IMR-90 (cell line): ENCODE results near the gene UMODL1. TPM values are rescaled to one million over a fixed set of nuclear protein-coding genes. Genes with fewer than 3 reads are reported as not detected.

Source experiments
- ATAC-seq: fragments of 200-7000 bp; cut with Tn5 transposase; 2 replicates; pipeline ENCODE4 v1.9.1; 2020; ENCODE audit warnings: low read depth, mild to moderate bottlenecking, moderate library complexity
- BruUV-seq: library from RNA; stranded (reverse); fragments of 400-500 nt; replicated peaks from 2 replicates; lab custom pipeline; 2021; lab: Mats Ljungman, UMichigan
- CTCF ChIA-PET: fragments of 300-600 bp; formaldehyde crosslinking; extraction: SDS; loops from one replicate; lab custom pipeline; 2021; ENCODE audit warnings: antibody characterized with exemption; lab: Yijun Ruan, JAX
- POLR2A ChIA-PET: fragments of 300-600 bp; sonication (Branson Sonifier 250); formaldehyde crosslinking; loops from one replicate; lab custom pipeline; 2022; ENCODE audit warnings: antibody characterized with exemption; ENCODE audit not compliant: unreplicated experiment; lab: Charles Lee
- DNase-seq: peaks from one replicate; pipeline ENCODE4 v3.0.0; 2013
- H2AFZ ChIP-seq: replicated peaks from 2 replicates; pipeline ENCODE3; 2013; ENCODE audit warnings: low read length, mild to moderate bottlenecking; ENCODE audit not compliant: poor library complexity
- H2AK5ac ChIP-seq: 2 replicates; pipeline ENCODE4 v1.6.1; 2013; ENCODE audit warnings: low read depth, low read length, inconsistent platforms
- H2AK9ac ChIP-seq: replicated peaks from 2 replicates; pipeline ENCODE3; 2013; ENCODE audit warnings: mild to moderate bottlenecking, low read depth, low read length, moderate library complexity; ENCODE audit not compliant: poor library complexity
- H2BK120ac ChIP-seq: 2 replicates; pipeline ENCODE4 v1.6.1; 2013; ENCODE audit warnings: low read depth, low read length, inconsistent platforms
- H2BK15ac ChIP-seq: 3 replicates; pipeline ENCODE4 v1.6.1; 2013; ENCODE audit warnings: low read depth, low read length, inconsistent platforms
- H2BK20ac ChIP-seq: 2 replicates; pipeline ENCODE4 v1.6.1; 2013; ENCODE audit warnings: low read depth, mild to moderate bottlenecking, inconsistent platforms, low read length, moderate library complexity
- H2BK5ac ChIP-seq: 2 replicates; pipeline ENCODE4 v1.6.1; 2013; ENCODE audit warnings: mild to moderate bottlenecking, low read depth, low read length, inconsistent platforms; ENCODE audit not compliant: poor library complexity, severe bottlenecking
- H3K14ac ChIP-seq: replicated peaks from 2 replicates; pipeline ENCODE4 v1.6.1; 2013; ENCODE audit warnings: low read depth, low read length, inconsistent platforms
- H3K18ac ChIP-seq: 2 replicates; pipeline ENCODE4 v1.6.1; 2013; ENCODE audit warnings: low read depth, low read length, control low read depth
- H3K23ac ChIP-seq: 2 replicates; pipeline ENCODE4 v1.6.1; 2013; ENCODE audit warnings: low read depth, low read length, inconsistent platforms
- H3K27ac ChIP-seq: 2 replicates; pipeline ENCODE4 v1.5.1; 2013; ENCODE audit warnings: mild to moderate bottlenecking, control low read depth, low read length; ENCODE audit not compliant: insufficient read depth
- H3K27me3 ChIP-seq: 2 replicates; pipeline ENCODE4 v1.6.1; 2013; ENCODE audit warnings: low read length; ENCODE audit not compliant: control insufficient read depth, insufficient read depth
- H3K36me3 ChIP-seq: 2 replicates; pipeline ENCODE4 v1.6.1; 2013; ENCODE audit warnings: low read length, mixed read lengths; ENCODE audit not compliant: control insufficient read depth, insufficient read depth
- H3K4ac ChIP-seq: 2 replicates; pipeline ENCODE4 v1.6.1; 2013; ENCODE audit warnings: low read depth, low read length, inconsistent platforms
- H3K4me1 ChIP-seq: 2 replicates; pipeline ENCODE4 v1.6.1; 2013; ENCODE audit warnings: low read length, mixed read lengths; ENCODE audit not compliant: control insufficient read depth, insufficient read depth
- H3K4me2 ChIP-seq: 2 replicates; pipeline ENCODE4 v1.6.1; 2013; ENCODE audit warnings: low read depth, mild to moderate bottlenecking, control low read depth, low read length, moderate library complexity
- H3K4me3 ChIP-seq: 2 replicates; pipeline ENCODE4 v1.5.1; 2013; ENCODE audit warnings: low read depth, mild to moderate bottlenecking, control low read depth, low read length, moderate library complexity; ENCODE audit not compliant: insufficient read depth
- H3K56ac ChIP-seq: 2 replicates; pipeline ENCODE4 v1.6.1; 2013; ENCODE audit warnings: low read length, inconsistent platforms; ENCODE audit not compliant: insufficient read depth; ENCODE audit errors: extremely low read depth
- H3K79me1 ChIP-seq, 2 experiments: 2 replicates each; pipeline ENCODE4 v1.6.1; 2013; ENCODE audit warnings: low read length in 2 of 2, inconsistent platforms in 1 of 2, low read depth in 1 of 2
- H3K9ac ChIP-seq: 2 replicates; pipeline ENCODE4 v1.6.1; 2013; ENCODE audit warnings: low read depth, low read length, control low read depth
- H3K9me1 ChIP-seq: 2 replicates; pipeline ENCODE4 v1.6.1; 2013; ENCODE audit warnings: low read length, inconsistent platforms; ENCODE audit not compliant: insufficient read depth
- H3K9me3 ChIP-seq: 2 replicates; pipeline ENCODE4 v1.6.1; 2013; ENCODE audit warnings: low read length; ENCODE audit not compliant: control insufficient read depth, insufficient read depth
- H4K20me1 ChIP-seq: 2 replicates; pipeline ENCODE4 v1.6.1; 2013; ENCODE audit warnings: low read length, inconsistent platforms; ENCODE audit not compliant: insufficient read depth
- H4K5ac ChIP-seq: 2 replicates; pipeline ENCODE4 v1.6.1; 2013; ENCODE audit warnings: mild to moderate bottlenecking, low read depth, low read length, control low read depth
- H4K8ac ChIP-seq, 2 experiments: 2 replicates each; pipeline ENCODE4 v1.6.1; 2013; ENCODE audit warnings: low read depth in 2 of 2, low read length in 2 of 2, control low read depth in 1 of 2, inconsistent platforms in 1 of 2
- H4K91ac ChIP-seq: 2 replicates; pipeline ENCODE4 v1.6.1; 2013; ENCODE audit warnings: low read depth, low read length, inconsistent platforms; ENCODE audit not compliant: insufficient read depth
- BHLHE40 ChIP-seq: fragments of 150-350 bp; IDR thresholded peaks from 2 replicates; pipeline ENCODE4 v1.6.1; 2016; ENCODE audit warnings: mild to moderate bottlenecking, low read depth, low read length
- CEBPB ChIP-seq: IDR thresholded peaks from 2 replicates; pipeline ENCODE4 v1.6.1; 2012; ENCODE audit warnings: low read depth, low read length, improper control_type of control experiment
- CHD1 ChIP-seq: IDR thresholded peaks from 2 replicates; pipeline ENCODE4 v1.6.1; 2012; ENCODE audit warnings: low read depth, low read length, improper control_type of control experiment
- MAFK ChIP-seq: IDR thresholded peaks from 2 replicates; pipeline ENCODE4 v1.6.1; 2012; ENCODE audit warnings: low read depth, low read length, improper control_type of control experiment
- MAZ ChIP-seq: IDR thresholded peaks from 2 replicates; pipeline ENCODE4 v1.6.1; 2012; ENCODE audit warnings: low read depth, mild to moderate bottlenecking, low read length, improper control_type of control experiment, moderate library complexity, borderline replicate concordance
- MXI1 ChIP-seq: IDR thresholded peaks from 2 replicates; pipeline ENCODE4 v1.6.1; 2012; ENCODE audit warnings: low read depth, mild to moderate bottlenecking, low read length, moderate library complexity, borderline replicate concordance
- POLR2A ChIP-seq: IDR thresholded peaks from 2 replicates; pipeline ENCODE4 v1.6.1; 2012; ENCODE audit warnings: mild to moderate bottlenecking, low read depth, low read length
- RCOR1 ChIP-seq: IDR thresholded peaks from 2 replicates; pipeline ENCODE4 v1.6.1; 2012; ENCODE audit warnings: mild to moderate bottlenecking, low read length, improper control_type of control experiment; ENCODE audit not compliant: insufficient replicate concordance
- RFX5 ChIP-seq: IDR thresholded peaks from 2 replicates; pipeline ENCODE4 v1.8.0; 2012; ENCODE audit warnings: low read depth, mild to moderate bottlenecking, low read length, moderate library complexity
- WGBS, 2 experiments: methylation state at CpG; one replicate each; pipeline versions ENCODE4 v1.1.5 to v1.1.7; 2013; ENCODE audit warnings: missing lambda C conversion rate in 2 of 2; ENCODE audit not compliant: insufficient read length in 1 of 2; ENCODE audit errors: extremely low coverage in 2 of 2; 5-methylcytosine and 5-hydroxymethylcytosine counted together
- dilution Hi-C: fragments of 300-500 bp; cut with HindIII; formaldehyde crosslinking; loops from one replicate; pipeline ENCODE4 v1.14.3; 2018; ENCODE audit warnings: low sequenced_read_pairs; ENCODE audit not compliant: unreplicated experiment
- in situ Hi-C: fragments of 300-500 bp; cut with MboI; formaldehyde crosslinking; loops from 3 replicates; pipeline ENCODE4 v1.14.3; 2019; ENCODE audit warnings: low sequenced_read_pairs, inconsistent platforms, mixed read lengths
- intact Hi-C: fragments of 100-400 bp; cut with micrococcal nuclease; formaldehyde crosslinking; loops from 2 replicates; pipeline ENCODE4 v1.10.0; 2022
- polyA plus RNA-seq, 3 experiments: library from polyadenylated mRNA; depleted of rRNA; stranded (reverse); fragments of >200 nt; gene quantifications; 2 replicates each; pipeline ENCODE4 v1.2.3, GENCODE V29; 2012; ENCODE audit warnings: low replicate concordance in 1 of 3
- total RNA-seq: library from RNA; depleted of rRNA; stranded (reverse); fragments of >200 nt; gene quantifications from 2 replicates; pipeline ENCODE4 v1.2.3, GENCODE V29; 2012
- TF ChIP-seq, protein P1 (sequence below): conservative IDR thresholded peaks from 2 replicates; pipeline ENCODE4 v1.5.1; 2012; ENCODE audit warnings: mild to moderate bottlenecking, low read depth, low read length, improper control_type of control experiment
- TF ChIP-seq, protein P2 (sequence below): fragments of 150-350 bp; IDR thresholded peaks from 2 replicates; pipeline ENCODE4 v1.6.1; 2017; ENCODE audit warnings: mild to moderate bottlenecking, antibody characterized with exemption, low read length, low read depth

Gene UMODL1
- total and polyA plus RNA-seq, 2 of the 4 experiments (the other 2 are of a cell fraction): 0.02 TPM; not detected in 1

DNA sequence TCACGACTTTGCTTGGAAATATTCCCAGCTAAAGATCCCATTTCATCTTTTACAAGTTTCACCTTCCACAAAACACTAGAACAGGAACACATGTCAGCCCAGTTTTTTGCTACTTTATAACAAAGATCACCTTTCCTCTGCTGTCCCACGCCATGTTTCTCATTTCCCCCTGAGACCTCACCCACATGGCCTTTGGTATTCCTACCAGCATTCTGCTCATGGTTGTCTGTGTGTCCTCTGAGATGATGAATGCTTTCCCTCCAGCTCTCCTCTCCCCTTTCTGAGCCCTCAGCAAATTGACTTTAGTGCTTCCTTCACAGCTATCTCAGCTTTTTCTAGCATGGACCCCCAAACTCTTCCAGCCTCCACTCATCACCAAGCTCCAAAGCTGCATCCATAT is 115.5 kb downstream of the UMODL1 start (continued):
- TF ChIP-seq, protein P1, sequence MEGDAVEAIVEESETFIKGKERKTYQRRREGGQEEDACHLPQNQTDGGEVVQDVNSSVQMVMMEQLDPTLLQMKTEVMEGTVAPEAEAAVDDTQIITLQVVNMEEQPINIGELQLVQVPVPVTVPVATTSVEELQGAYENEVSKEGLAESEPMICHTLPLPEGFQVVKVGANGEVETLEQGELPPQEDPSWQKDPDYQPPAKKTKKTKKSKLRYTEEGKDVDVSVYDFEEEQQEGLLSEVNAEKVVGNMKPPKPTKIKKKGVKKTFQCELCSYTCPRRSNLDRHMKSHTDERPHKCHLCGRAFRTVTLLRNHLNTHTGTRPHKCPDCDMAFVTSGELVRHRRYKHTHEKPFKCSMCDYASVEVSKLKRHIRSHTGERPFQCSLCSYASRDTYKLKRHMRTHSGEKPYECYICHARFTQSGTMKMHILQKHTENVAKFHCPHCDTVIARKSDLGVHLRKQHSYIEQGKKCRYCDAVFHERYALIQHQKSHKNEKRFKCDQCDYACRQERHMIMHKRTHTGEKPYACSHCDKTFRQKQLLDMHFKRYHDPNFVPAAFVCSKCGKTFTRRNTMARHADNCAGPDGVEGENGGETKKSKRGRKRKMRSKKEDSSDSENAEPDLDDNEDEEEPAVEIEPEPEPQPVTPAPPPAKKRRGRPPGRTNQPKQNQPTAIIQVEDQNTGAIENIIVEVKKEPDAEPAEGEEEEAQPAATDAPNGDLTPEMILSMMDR: no peak
- TF ChIP-seq CHD1: no peak
- no peak for TF ChIP-seq CEBPB

DNA sequence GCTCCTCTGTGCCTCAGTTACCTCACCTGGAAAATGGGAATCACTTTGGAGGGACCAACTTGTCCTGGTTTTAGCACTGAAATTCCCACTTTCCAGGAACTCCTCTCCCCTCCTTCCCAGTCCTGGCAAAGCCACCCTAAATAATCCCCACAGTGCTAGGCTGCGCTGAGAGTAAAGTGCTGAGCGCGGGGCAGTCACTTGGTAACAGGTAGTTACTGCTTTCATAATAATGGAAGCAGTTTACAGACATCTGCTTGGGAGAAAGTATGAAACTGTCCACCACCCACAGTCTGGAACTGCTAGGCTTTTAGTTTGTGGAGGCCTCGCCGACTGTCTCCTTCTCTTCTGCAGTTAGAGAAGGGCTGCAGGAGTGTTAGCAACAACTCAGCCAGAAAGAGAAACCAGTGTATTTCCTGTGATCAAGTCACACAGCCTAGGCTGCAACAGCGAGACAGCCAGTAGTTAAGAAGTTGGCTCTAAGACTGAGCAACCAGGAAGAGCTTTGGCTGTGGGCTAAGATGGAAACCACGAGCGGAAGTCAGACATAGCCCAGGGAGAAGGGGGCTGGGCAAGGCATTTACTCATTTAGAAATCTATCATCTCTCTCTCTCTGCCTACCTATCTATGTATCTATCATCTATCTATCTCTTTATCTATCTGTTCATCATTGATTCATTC is 117.0 kb downstream of the UMODL1 start:
- no peaks in the 10 kb centered on the region for H3K9me3 ChIP-seq
- ATAC-seq (no peak; the same call in 1 of the 2 replicates), DNase-seq (no peak)
- intact Hi-C loops: no loop called here
- H4K8ac ChIP-seq: no peak overlapping the region
- no peak overlapping the region for H3K27ac ChIP-seq
- no peaks in the 10 kb centered on the region for H3K79me1 ChIP-seq
- H3K14ac ChIP-seq: no peak overlapping the region
- TF ChIP-seq, protein P2, sequence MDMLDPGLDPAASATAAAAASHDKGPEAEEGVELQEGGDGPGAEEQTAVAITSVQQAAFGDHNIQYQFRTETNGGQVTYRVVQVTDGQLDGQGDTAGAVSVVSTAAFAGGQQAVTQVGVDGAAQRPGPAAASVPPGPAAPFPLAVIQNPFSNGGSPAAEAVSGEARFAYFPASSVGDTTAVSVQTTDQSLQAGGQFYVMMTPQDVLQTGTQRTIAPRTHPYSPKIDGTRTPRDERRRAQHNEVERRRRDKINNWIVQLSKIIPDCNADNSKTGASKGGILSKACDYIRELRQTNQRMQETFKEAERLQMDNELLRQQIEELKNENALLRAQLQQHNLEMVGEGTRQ: no peak
- TF ChIP-seq, protein P1: no peak
- TF ChIP-seq MAZ (no peak), BHLHE40 (no peak), RCOR1 (no peak), MAFK (no peak), RFX5 (no peak), MXI1 (no peak), CHD1 (no peak), POLR2A (no peak)
- H3K4me1 ChIP-seq: no peaks in the 10 kb centered on the region; the same call in 1 of the 2 replicates
- no peak overlapping the region for H2BK20ac ChIP-seq
- WGBS, 2 experiments: 33% methylated on average over 1 of the region's 8 CpGs; no CpG with 5 or more reads in 1 of the 2 experiments
- no peak overlapping the region for H2AK5ac ChIP-seq
- dilution Hi-C loops: no loop called here
- H3K36me3 ChIP-seq: no peaks in the 10 kb centered on the region
- no peak overlapping the region for H2BK120ac ChIP-seq
- H3K23ac ChIP-seq: no peak overlapping the region
- no peak overlapping the region for H2AFZ ChIP-seq
- H4K5ac ChIP-seq: no peak overlapping the region
- H3K4me2 ChIP-seq: no peak overlapping the region
- no peak overlapping the region for H3K9ac ChIP-seq
- CTCF ChIA-PET: no interaction called here
- in situ Hi-C loops: no loop called here
- no peak overlapping the region for H3K56ac ChIP-seq
- no peak overlapping the region for H3K4ac ChIP-seq
- H3K4me3 ChIP-seq: no peak overlapping the region
- no TSS peak for BruUV-seq
- H4K91ac ChIP-seq: no peak overlapping the region
- H3K27me3 ChIP-seq: peaks cover 15% of the 10 kb centered on the region; the same call in 1 of the 2 replicates
- H2BK5ac ChIP-seq: no peak overlapping the region
- no peak overlapping the region for H3K18ac ChIP-seq
- POLR2A ChIA-PET: no interaction called here
- no peak overlapping the region for H2AK9ac ChIP-seq
- H4K20me1 ChIP-seq: no peaks in the 10 kb centered on the region
- no peak overlapping the region for H2BK15ac ChIP-seq
- peaks cover 10% of the 10 kb centered on the region for H3K9me1 ChIP-seq
